GM23338 (cell line): ENCODE data around the gene CDON. TPM values are rescaled to one million over a fixed set of nuclear protein-coding genes. Genes with fewer than 3 reads are reported as not detected.

Source experiments
- ATAC-seq: fragments of 200-7000 bp; cut with Tn5 transposase; 3 replicates; pipeline ENCODE4 v1.9.1; 2020
- DNase-seq: peaks from one replicate; pipeline ENCODE4 v3.0.0-alpha.2; 2015; ENCODE audit warnings: low spot score
- H2AFZ ChIP-seq: fragments of 200-600 bp; sonication (generic); 2 replicates; pipeline ENCODE4 v1.8.0; 2016; ENCODE audit warnings: antibody characterized with exemption, mild to moderate bottlenecking, moderate library complexity
- H3F3A ChIP-seq: fragments of 200-600 bp; sonication (generic); replicated peaks from 2 replicates; pipeline ENCODE4 v1.8.0; 2017; ENCODE audit warnings: antibody characterized with exemption, mixed run types, low read depth
- H3K27ac ChIP-seq: fragments of 200-600 bp; sonication (generic); 2 replicates; pipeline ENCODE4 v1.6.1; 2016; ENCODE audit warnings: low read depth
- H3K27me3 ChIP-seq: fragments of 200-600 bp; sonication (generic); 2 replicates; pipeline ENCODE4 v1.8.0; 2016; ENCODE audit warnings: mild to moderate bottlenecking, mixed run types, moderate library complexity; ENCODE audit not compliant: insufficient read depth
- H3K36me3 ChIP-seq: fragments of 200-600 bp; sonication (generic); 2 replicates; pipeline ENCODE4 v1.8.0; 2016; ENCODE audit warnings: mild to moderate bottlenecking; ENCODE audit not compliant: insufficient read depth
- H3K4me1 ChIP-seq: fragments of 200-600 bp; sonication (generic); 2 replicates; pipeline ENCODE4 v1.8.0; 2016; ENCODE audit warnings: mild to moderate bottlenecking, moderate library complexity; ENCODE audit not compliant: insufficient read depth
- H3K4me2 ChIP-seq: fragments of 200-600 bp; sonication (generic); 2 replicates; pipeline ENCODE4 v1.7.1; 2017; ENCODE audit warnings: mixed run types
- H3K4me3 ChIP-seq: fragments of 200-600 bp; sonication (generic); 2 replicates; pipeline ENCODE4 v1.6.1; 2016; ENCODE audit warnings: mixed run types
- H3K79me2 ChIP-seq: fragments of 200-600 bp; sonication (generic); replicated peaks from 2 replicates; pipeline ENCODE4 v1.8.0; 2017; ENCODE audit warnings: mild to moderate bottlenecking; ENCODE audit not compliant: insufficient read depth
- H3K9me2 ChIP-seq: fragments of 200-600 bp; sonication (generic); 2 replicates; pipeline ENCODE4 v1.8.0; 2017; ENCODE audit not compliant: insufficient read depth
- H4K20me1 ChIP-seq: fragments of 200-600 bp; sonication (generic); replicated peaks from 2 replicates; pipeline ENCODE4 v1.8.0; 2017; ENCODE audit warnings: mild to moderate bottlenecking; ENCODE audit not compliant: insufficient read depth
- H3K27ac Mint-ChIP-seq: 2 replicates; pipeline ENCODE4 v1.8.0; 2020; ENCODE audit warnings: inconsistent platforms, mild to moderate bottlenecking, moderate library complexity, mixed read lengths
- H3K27me3 Mint-ChIP-seq: 3 replicates; pipeline ENCODE4 v1.8.0; 2022; ENCODE audit warnings: low read depth, mild to moderate bottlenecking, moderate library complexity, mixed read lengths, inconsistent platforms; ENCODE audit not compliant: insufficient read depth, poor library complexity
- H3K36me3 Mint-ChIP-seq: 3 replicates; pipeline ENCODE4 v1.8.0; 2021; ENCODE audit warnings: low read depth, mild to moderate bottlenecking, inconsistent platforms, moderate library complexity, mixed read lengths
- H3K4me1 Mint-ChIP-seq: 3 replicates; pipeline ENCODE4 v1.8.0; 2020; ENCODE audit warnings: mild to moderate bottlenecking, inconsistent platforms, mixed read lengths
- H3K4me3 Mint-ChIP-seq: 3 replicates; pipeline ENCODE4 v1.8.0; 2021; ENCODE audit warnings: moderate library complexity, mild to moderate bottlenecking, inconsistent platforms, mixed read lengths
- H3K9me3 Mint-ChIP-seq: 3 replicates; pipeline ENCODE4 v1.8.0; 2020; ENCODE audit warnings: moderate library complexity, mild to moderate bottlenecking, inconsistent platforms, mixed read lengths
- CREB1 ChIP-seq: fragments of 250-450 bp; sonication (Bioruptor Pico); IDR thresholded peaks from 2 replicates; pipeline ENCODE4 v1.5.0; 2020; ENCODE audit warnings: low read depth, mild to moderate bottlenecking, moderate library complexity
- CTCF ChIP-seq, 2 experiments: fragments of 200-600 bp in 1 of 2; sonication (generic) in 1 of 2; conservative IDR thresholded peaks; 2 replicates each; pipeline versions ENCODE4 v1.5.1 to v1.6.1; 2016 to 2017; ENCODE audit warnings: antibody characterized with exemption in 2 of 2, low read depth in 2 of 2, mild to moderate bottlenecking in 2 of 2, moderate library complexity in 1 of 2
- EZH2 ChIP-seq: fragments of 200-600 bp; sonication (generic); IDR thresholded peaks from one replicate; pipeline ENCODE4 v1.8.0; 2017; ENCODE audit warnings: antibody characterized with exemption, mild to moderate bottlenecking, low read depth; ENCODE audit not compliant: unreplicated experiment
- EZH2phosphoT487 ChIP-seq: fragments of 200-600 bp; sonication (generic); IDR thresholded peaks from one replicate; pipeline ENCODE4 v1.8.1; 2018; ENCODE audit warnings: antibody characterized with exemption; ENCODE audit not compliant: unreplicated experiment
- JUNB ChIP-seq: IDR thresholded peaks from one replicate; pipeline ENCODE4 v1.6.1; 2016; ENCODE audit warnings: antibody characterized with exemption; ENCODE audit not compliant: unreplicated experiment
- NANOG ChIP-seq: IDR thresholded peaks from 2 replicates; pipeline ENCODE4 v1.6.1; 2016; ENCODE audit warnings: antibody characterized with exemption, borderline replicate concordance
- POLR2AphosphoS5 ChIP-seq: IDR thresholded peaks from 2 replicates; pipeline ENCODE4 v1.6.1; 2016; ENCODE audit warnings: antibody characterized with exemption, low read depth
- REST ChIP-seq: IDR thresholded peaks from one replicate; pipeline ENCODE4 v1.6.1; 2018; ENCODE audit warnings: antibody characterized with exemption; ENCODE audit not compliant: unreplicated experiment
- STAT1 ChIP-seq: IDR thresholded peaks from one replicate; pipeline ENCODE4 v1.6.1; 2016; ENCODE audit warnings: antibody characterized with exemption; ENCODE audit not compliant: unreplicated experiment
- ZNF114 ChIP-seq: fragments of 250-450 bp; sonication (Bioruptor Pico); IDR thresholded peaks from 2 replicates; pipeline ENCODE4 v1.5.0; 2020; ENCODE audit warnings: mild to moderate bottlenecking, moderate library complexity
- ZNF331 ChIP-seq: fragments of 250-450 bp; sonication (Bioruptor Pico); IDR thresholded peaks from 2 replicates; pipeline ENCODE4 v1.5.0; 2020; ENCODE audit warnings: low read depth, mild to moderate bottlenecking, moderate library complexity
- polyA plus RNA-seq: library from polyadenylated mRNA; unstranded; fragments of >200 nt; fragmentation: Nextera tagmentation; extraction: Ambion mirVana; gene quantifications from 2 replicates; pipeline ENCODE4 v1.2.1, GENCODE V29; 2016
- total RNA-seq: library from RNA; depleted of rRNA; stranded (reverse); fragments of >200 nt; shearing (Covaris generic); gene quantifications from 2 replicates; pipeline ENCODE4 v1.2.3, GENCODE V29; 2014
- TF ChIP-seq, protein P1 (sequence below): fragments of 250-450 bp; sonication (Bioruptor Pico); IDR thresholded peaks from 2 replicates; pipeline ENCODE4 v1.5.0; 2020; ENCODE audit warnings: mild to moderate bottlenecking, moderate library complexity
- TF ChIP-seq, protein P2 (sequence below): IDR thresholded peaks from 2 replicates; pipeline ENCODE4 v1.6.1; 2016; ENCODE audit warnings: antibody characterized with exemption

Gene CDON
- total and polyA plus RNA-seq, 2 experiments from 2014 or later = 4.1 to 35.5 TPM

- Histone ChIP-seq H3K9me2 (no peaks in the 10 kb centered on the region), H3K4me2 (no peak overlapping the region), H3K27me3 (no peaks in the 10 kb centered on the region), H3F3A (no peaks in the 10 kb centered on the region), H2AFZ (no peak overlapping the region), H3K27ac (no peak overlapping the region), H3K4me1 (peaks cover 4% of the 10 kb centered on the region; the same call in 1 of the 2 replicates), H3K4me3 (no peak overlapping the region), H3K36me3 (no peaks in the 10 kb centered on the region), H4K20me1 (no peaks in the 10 kb centered on the region), H3K79me2 (no peaks in the 10 kb centered on the region)
- peaks cover 2% of the 10 kb centered on the region for H3K27me3 Mint-ChIP-seq
- H3K4me1 Mint-ChIP-seq = peaks cover 9% of the 10 kb centered on the region
- TF ChIP-seq, protein P1, sequence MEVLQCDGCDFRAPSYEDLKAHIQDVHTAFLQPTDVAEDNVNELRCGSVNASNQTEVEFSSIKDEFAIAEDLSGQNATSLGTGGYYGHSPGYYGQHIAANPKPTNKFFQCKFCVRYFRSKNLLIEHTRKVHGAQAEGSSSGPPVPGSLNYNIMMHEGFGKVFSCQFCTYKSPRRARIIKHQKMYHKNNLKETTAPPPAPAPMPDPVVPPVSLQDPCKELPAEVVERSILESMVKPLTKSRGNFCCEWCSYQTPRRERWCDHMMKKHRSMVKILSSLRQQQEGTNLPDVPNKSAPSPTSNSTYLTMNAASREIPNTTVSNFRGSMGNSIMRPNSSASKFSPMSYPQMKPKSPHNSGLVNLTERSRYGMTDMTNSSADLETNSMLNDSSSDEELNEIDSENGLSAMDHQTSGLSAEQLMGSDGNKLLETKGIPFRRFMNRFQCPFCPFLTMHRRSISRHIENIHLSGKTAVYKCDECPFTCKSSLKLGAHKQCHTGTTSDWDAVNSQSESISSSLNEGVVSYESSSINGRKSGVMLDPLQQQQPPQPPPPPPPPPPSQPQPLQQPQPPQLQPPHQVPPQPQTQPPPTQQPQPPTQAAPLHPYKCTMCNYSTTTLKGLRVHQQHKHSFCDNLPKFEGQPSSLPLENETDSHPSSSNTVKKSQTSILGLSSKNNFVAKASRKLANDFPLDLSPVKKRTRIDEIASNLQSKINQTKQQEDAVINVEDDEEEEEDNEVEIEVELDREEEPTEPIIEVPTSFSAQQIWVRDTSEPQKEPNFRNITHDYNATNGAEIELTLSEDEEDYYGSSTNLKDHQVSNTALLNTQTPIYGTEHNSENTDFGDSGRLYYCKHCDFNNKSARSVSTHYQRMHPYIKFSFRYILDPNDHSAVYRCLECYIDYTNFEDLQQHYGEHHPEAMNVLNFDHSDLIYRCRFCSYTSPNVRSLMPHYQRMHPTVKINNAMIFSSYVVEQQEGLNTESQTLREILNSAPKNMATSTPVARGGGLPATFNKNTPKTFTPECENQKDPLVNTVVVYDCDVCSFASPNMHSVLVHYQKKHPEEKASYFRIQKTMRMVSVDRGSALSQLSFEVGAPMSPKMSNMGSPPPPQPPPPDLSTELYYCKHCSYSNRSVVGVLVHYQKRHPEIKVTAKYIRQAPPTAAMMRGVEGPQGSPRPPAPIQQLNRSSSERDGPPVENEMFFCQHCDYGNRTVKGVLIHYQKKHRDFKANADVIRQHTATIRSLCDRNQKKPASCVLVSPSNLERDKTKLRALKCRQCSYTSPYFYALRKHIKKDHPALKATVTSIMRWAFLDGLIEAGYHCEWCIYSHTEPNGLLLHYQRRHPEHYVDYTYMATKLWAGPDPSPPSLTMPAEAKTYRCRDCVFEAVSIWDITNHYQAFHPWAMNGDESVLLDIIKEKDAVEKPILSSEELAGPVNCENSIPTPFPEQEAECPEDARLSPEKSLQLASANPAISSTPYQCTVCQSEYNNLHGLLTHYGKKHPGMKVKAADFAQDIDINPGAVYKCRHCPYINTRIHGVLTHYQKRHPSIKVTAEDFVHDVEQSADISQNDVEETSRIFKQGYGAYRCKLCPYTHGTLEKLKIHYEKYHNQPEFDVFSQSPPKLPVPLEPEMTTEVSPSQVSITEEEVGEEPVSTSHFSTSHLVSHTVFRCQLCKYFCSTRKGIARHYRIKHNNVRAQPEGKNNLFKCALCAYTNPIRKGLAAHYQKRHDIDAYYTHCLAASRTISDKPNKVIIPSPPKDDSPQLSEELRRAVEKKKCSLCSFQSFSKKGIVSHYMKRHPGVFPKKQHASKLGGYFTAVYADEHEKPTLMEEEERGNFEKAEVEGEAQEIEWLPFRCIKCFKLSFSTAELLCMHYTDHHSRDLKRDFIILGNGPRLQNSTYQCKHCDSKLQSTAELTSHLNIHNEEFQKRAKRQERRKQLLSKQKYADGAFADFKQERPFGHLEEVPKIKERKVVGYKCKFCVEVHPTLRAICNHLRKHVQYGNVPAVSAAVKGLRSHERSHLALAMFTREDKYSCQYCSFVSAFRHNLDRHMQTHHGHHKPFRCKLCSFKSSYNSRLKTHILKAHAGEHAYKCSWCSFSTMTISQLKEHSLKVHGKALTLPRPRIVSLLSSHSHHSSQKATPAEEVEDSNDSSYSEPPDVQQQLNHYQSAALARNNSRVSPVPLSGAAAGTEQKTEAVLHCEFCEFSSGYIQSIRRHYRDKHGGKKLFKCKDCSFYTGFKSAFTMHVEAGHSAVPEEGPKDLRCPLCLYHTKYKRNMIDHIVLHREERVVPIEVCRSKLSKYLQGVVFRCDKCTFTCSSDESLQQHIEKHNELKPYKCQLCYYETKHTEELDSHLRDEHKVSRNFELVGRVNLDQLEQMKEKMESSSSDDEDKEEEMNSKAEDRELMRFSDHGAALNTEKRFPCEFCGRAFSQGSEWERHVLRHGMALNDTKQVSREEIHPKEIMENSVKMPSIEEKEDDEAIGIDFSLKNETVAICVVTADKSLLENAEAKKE = no peak
- TF ChIP-seq, protein P2, sequence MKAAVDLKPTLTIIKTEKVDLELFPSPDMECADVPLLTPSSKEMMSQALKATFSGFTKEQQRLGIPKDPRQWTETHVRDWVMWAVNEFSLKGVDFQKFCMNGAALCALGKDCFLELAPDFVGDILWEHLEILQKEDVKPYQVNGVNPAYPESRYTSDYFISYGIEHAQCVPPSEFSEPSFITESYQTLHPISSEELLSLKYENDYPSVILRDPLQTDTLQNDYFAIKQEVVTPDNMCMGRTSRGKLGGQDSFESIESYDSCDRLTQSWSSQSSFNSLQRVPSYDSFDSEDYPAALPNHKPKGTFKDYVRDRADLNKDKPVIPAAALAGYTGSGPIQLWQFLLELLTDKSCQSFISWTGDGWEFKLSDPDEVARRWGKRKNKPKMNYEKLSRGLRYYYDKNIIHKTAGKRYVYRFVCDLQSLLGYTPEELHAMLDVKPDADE = no peak
- TF ChIP-seq REST (no peak), STAT1 (no peak), ZNF331 (CRISPR knock-in tag) (no peak), CREB1 (CRISPR knock-in tag) (no peak), EZH2 (no peak), POLR2AphosphoS5 (no peak), NANOG (no peak), JUNB (no peak), EZH2phosphoT487 (no peak), ZNF114 (CRISPR knock-in tag) (no peak), CTCF (conservative IDR thresholded peaks at IDR 0.05; ENCODE audit: low read depth in 2 of 2) (no peak)
- no peak overlapping the region for H3K4me3 Mint-ChIP-seq
- H3K9me3 Mint-ChIP-seq = no peaks in the 10 kb centered on the region; the same call in 2 of the 3 replicates
- no peak overlapping the region for H3K27ac Mint-ChIP-seq
- ATAC-seq (no peak), DNase-seq (no peak)
- H3K36me3 Mint-ChIP-seq = no peaks in the 10 kb centered on the region; the same call in 2 of the 3 replicates
These were observed 108.3 kb downstream of the CDON start for GRCh38 chr11:125954123-125954944.
